NCI-H128 (cell line): ENCODE measurements around the gene SKIDA1.
A peak's percentile ranks its signal among the peaks of the same experiment; 100 is the strongest.

ENCODE experiments used
- DNase-seq: peaks from one replicate; lab custom pipeline; 2025; ENCODE audit not compliant: unreplicated experiment; lab: John Stamatoyannopoulos, UW

The SKIDA1 gene

DNA sequence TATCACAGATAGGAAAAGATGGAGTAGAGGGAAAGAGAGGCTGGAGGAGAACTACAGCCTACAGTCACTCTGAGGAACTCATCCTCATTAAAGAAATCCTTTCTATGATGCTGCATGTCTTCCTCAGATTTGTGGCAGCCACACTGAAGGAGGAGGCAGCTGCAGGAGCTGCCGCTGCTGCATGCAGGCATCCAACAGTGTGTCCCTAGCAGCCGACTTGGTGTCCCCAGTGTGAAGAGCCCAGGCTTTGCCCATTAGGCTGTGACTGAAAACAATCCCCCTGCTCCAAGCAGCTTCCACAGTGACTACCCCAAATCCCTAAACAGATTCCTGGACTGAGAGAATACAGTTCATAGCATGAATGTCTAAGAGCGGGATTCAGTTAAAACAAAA is 23.1 kb downstream of the SKIDA1 start:
- DNase-seq: no peak

DNA sequence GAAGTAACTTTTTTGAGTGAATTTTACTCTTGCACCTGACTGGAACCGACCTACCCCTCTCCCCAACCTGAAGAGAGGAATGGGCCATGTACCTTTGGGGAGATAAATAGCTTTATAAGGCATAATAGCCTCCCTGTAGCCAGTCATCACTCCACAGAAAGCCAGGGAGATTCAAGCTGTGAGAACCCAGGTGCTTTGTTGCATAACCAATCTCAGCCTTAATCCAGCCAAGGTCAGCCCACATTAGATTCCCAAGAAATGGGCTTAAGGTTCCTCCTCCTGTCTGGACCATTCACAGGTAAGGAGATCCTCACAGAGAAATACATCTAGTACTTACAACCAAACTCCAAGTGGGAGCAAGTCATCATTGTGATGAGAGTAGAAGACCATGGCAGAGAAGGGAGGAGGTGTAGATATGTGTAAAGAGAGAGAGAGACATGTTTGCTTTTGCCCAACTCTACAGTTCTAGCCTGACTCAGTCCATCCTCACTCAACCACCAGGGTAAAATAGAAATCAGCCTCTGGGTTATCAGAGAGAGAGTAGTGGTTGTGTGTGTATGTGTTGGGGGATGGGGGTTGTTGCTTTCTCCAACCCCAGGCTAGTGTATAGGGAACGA is 23.6 kb downstream of the SKIDA1 start:
- DNase-seq: no peak

DNA sequence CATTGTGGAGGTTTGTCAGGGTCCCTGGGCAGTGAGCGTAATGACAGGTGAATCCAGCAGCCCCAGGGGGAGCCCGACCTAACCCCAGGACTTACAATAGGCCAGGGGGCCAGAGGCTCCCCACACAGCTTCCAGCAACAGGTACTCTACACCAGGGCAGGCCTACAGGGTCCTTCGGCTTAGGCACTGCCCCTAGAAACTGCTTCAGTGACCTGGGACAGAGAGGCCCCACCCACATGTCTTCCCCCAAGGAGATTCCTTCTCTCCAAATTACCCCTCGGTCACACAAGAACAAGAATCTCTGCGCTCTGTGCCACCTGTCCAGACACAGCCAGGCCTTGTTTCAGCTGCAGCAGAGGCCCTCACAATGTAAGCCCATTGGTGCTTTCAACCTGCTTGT is 24.4 kb downstream of the SKIDA1 start:
- DNase-seq: no peak

DNA sequence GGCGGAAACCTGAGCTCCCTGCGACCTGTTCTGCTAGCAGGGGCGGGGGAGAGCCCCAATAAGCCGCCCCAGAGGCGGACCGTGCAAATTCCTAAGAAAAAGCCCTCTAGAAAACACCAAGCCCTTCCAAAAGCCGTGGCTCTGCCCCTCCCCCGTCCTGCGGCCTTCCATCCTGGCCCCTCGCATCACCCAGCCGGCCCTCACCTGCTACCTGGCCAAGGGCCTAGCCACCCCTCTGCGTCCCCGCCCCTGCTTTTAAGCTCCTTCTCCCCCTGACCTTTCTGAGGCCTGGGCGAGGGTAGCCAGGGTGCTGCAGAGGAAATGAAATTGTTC is 24.9 kb downstream of the SKIDA1 start:
- DNase-seq: no peak

DNA sequence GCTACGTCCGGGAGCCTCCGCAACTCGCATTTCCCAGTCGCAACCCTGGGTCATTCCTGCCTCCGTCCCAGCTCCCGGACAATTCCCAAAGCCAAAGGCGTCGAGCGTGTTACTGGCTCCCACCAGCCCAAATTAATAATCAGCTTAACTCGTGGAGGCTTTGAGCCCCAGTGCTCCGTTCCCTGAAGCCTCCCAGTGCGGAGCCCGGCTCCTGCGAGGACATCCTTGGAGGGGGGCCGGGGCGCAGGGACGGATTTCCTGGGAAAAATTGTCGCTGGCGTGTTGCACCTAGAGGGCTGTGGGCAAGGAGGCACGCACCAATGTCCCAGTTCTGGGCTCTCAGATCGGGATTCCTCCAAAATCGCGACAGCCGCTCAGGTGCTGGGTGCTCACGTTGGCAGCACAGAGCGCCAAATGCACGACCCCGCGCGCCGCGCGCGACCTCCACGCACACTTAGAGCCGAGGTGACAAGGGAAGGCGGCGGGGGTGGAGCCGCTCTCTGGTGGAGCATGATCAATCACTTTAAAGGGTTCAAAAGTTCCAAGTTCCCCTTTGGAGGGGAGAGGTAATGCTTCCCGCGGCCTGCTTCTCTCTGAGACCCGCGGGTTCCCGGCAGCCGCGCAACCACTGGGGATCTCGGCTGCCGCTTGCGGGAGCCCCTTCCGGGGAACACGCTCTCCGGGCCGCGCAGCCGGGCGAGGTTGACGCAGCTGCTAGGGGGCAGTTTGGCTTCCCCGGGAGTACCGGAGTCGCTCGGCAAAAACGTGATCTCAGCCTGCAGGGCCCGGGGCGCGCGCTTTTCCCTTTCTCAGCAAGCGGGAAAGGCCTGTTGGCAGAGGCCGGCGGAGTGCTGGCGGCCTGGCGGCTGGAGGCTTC is 25.5 kb downstream of the SKIDA1 start:
- no peak for DNase-seq

DNA sequence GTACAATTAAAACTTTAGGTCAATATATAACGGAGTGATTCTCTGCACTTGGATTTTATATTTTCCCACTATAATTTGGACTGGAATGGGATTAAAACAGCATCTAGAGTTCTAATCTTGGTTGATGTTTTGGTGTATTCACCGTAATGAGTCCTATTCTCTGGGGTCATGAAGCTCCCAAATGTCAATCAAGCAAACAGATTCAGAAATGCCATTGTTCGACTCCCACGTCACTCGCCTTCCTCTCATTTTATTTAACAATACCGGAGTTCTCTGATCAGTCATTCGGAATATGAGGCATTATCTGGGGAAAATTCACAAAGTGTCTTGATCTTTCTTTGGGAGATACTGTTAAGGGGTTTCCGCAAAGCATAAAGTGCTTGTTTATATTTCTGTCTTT is 26.5 kb downstream of the SKIDA1 start:
- DNase-seq: no peak

DNA sequence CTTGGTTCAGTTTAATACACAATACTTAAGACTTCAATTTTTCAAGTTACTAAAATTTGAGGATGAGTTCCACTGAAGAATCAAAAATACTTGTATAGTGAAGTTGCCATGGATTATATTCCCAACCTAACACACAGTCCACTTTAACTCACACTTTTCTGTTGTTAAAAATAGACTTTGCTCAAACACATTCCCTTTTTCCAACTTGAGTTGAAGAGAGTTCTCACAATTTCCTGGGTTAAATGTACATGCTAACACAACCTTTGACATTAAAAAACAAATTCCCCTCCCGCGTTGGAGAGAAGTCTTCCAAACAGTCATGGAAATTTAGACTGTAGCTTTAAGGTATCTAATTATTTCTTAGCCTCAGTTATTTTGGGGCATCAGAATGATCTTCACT is 27.1 kb downstream of the SKIDA1 start:
- no peak for DNase-seq

DNA sequence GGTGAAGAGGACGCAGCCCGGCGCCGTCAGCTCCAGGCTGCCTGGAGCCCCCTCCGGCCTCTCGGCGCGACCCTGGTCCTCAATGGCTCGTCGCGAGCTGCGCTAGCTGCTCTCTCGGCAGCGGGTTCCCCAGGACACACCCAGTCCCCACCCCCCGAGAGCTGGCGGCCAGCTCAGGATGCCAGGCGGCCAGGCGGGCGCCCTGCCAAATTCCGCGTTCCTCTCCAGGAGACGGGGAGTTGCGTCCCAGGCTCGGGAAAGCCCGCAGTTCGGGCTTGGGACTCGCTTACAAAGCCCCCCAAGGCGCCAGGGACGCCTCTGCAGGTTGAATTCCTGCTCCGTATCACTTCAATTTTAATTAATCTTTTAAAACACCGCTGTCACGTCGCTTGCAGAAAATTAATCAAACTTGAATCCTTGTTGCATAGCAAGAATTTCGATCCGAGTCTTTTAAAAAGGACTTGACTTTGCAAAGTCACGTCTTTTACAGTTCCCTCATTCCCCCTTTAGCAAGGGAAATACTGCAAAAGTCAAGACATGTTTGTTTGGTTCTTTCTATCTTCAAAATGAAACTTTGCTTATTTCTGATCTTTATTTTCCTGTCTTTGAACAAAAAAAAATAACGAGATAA is 28.2 kb downstream of the SKIDA1 start:
- DNase-seq: peak; percentile 25

DNA sequence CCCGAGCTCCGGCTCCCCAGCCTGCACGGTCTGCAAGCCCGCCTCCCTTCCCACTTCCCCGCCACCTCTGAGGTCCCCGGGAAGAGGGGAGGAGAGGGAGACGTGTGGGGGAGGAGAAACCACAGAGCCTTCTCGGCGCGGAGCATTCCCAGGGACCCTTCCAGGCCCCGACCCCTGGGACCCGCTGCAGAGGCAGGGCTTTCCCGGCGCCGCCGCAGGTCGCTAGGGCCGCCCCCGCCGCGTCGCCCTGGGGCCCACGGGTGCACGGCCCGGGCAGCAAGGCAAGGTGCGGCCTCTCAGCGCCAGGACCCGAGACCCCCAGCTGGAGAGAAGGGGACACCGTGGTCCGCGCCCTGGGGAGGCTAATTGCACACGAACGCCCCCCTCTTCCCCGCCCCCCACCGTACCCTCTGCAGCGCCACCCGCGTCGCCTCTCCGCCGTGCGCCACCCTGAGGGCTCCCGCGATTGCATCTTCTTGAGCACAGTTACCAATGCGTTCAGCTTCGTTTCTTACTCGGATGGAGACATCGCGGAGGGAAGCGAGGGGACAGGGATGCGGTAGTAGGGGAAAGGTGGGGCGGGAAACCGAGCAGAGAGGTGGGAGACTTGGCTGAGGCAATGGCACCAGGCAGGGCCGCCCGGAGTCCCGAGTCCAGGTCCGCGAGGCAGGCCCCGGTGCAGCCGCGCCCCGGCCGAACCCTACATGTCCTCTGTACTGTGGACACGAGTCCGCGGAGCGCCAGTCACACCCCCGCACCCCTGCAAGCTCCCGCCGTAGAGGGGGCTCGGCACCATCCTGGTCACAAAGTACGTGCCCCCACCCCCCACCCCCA is 28.9 kb downstream of the SKIDA1 start:
- no peak for DNase-seq

DNA sequence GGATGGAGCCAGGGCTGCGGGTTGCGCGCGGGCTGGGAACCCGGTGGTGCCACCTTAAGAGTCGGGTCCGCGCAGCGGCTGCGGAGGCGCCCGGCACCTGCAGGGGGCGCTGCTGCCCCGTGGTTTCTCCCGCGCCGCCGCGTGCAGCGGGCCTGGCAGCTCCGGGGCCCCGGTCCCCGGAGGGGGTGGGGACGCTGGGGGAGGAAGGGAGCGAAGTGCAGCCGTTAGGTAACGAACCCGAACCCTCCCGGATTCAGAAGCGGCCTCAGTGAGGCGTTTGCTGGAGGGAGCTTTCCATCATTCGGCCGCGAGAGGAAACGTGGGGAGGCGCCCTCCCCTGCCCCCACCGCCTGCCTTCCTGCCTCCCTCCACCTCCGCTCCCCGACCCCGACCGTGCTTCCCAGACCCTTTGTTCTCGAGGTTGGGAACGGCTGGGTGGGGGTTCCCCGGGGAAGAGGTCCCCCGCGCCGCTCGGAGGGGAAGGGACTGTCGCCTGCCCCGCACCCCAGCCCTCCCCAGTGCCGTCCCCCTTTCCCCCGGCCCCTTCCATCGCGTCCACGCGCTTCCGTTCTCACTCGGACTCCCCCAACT is 29.6 kb downstream of the SKIDA1 start:
- DNase-seq: peak; percentile 40

DNA sequence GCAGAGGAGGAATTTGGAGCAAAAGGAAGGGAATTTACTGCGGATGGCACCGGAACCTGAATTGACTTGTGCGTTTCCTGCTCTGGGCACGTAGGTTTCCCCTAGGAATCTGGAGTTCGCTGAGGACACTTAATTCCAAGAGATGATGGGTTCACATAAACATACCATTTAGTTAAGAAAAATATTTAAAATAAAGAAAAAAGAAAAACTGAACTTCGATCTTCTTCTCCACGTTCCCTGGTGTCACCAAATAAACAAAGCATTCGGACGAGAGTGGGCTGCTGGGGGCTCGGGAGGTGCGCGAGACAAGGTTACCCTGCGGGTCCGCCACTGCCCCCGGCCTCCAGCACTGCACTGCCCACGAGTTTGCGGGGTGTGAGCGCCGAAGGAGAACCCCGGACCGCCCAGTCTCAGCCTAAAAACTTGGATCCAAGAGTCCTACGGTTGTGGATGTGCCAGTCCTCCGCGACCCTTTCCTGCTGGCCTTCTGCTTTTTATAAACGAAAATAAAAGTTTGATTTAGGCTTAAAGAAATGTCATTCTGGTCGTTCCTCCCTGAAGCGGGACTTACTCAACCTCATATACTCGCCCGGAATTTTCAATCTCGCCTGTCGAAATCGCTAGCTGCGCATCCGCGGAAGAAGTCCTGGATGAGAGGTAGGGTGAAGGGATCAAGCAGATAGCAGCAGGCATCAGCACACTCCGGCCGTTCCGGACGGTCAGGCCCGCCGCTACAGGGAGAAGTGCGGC is 30.3 kb downstream of the SKIDA1 start:
- no peak for DNase-seq

DNA sequence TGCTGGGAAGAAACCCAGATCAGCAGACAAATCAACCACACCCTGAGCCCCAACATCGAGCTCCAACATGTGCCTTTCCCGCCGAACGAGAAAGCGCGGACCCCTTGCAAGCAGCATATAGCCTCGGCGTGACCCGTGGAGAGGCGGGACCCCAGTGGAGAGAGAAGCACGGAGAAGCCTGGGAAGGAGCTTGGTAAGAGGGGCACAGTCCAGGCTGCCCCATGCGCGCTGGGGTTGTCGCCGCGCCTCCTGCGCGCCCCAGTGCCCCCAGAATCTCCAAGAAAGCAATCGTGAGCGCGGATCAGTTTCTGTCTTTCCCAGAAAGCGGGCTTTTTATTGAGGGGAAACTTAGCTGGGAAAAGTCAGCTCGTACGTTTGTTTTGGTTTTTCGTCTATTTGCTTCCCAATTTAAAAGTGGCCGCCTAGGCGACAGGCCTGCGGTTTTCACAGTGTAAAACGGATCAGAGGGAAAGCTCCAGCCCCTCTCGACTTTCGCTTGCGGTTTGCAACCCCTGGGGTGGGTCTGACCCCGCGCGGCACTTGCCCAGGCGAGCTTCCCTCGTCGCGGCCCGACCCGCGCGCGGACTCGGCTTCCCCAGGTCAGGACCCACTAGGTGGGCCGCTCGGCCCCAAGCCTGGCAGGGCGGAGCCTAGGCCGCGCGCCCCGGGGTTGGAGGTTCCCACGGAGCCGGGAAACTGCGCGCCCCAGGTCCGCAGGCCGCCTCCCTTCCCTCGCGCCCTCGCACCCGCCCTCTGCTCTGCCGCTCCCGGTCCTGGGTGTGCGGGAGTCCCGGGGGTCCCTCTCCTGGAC is 31.1 kb downstream of the SKIDA1 start:
- DNase-seq: no peak

DNA sequence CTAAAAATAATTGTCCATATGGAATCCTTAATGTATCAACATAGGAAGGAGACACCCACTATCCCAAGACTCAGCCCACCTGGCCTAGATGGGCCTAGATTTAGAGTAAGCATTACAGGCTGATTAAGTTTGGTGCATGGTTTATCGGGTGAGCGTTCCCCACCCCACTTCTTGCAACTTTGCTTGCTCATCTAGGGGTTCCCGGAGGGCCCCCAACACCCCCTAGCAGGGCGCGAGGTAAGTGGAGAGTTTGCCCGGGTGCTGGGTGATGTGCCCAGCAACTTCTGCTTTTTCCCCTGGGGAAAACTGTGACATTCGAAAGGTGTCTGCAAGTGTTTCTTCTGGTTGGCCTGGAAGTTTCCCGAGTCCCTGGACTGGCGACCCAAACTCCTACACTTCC is 31.7 kb downstream of the SKIDA1 start:
- DNase-seq: no peak

DNA sequence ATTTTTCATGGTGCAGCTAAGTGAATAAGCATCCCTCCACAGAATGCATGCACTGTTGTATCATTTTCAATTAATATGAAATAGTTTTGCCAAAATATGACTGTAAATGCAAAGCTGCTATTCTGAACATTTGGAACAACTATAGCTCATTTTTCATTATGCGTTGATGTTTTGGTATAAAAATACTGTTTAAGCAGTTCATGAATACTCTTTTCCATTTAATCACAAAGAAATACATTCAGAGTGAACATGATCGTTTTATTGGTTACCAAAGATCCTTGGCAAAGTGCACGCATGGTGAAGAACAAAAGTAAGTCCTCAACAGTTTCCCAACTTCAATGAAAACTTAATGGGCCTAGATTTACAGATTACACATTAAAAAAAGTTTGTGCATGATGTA is 33.1 kb downstream of the SKIDA1 start:
- DNase-seq: no peak

DNA sequence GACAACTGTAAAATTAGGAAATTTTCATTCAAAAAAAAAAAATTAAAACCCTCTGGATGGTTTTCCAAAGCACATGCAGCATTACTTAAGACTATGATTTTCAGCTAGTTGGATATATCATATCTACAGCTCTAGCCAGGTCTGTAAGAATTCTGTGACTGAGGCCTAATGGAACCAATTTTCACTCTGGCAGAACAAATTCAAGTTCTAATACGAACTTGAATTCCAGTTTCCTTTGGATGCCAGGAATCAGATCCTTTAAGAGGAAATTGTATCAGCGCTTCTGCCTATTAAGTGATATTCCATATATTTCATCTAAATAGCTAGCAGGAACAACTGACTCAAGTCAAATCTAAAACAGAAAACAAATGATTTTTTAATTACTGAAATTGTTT is 34.8 kb downstream of the SKIDA1 start:
- DNase-seq: no peak

DNA sequence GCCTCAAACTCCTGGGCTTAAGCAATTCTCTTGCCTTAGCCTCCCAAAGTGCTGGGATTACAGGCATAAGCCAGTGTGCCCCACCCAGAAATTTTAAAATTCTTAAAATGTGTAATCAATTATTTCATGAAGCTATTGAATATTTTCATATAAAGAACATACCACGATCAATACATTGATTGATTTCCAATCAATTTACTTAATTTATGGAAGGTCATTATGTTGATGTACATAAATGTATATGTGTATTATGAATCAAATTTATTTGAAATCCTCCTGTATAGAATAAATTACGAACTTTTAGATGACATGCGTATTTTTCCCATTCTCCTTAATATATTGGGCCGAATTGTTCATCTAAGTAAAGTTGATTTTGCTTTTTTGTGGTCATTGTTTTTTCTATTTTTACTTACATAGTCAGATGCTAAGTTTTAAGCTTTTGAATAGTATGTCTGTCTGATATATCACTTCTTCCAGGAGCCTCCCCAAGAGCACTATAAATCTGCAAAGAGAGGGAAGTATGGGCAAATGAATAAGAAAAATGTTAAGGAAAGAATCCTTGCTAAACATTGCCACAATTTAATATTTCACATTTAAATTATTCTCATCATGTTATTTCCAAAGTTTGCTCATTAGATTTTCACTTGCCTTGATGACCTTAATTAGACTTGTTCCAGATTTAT is 35.3 kb downstream of the SKIDA1 start:
- DNase-seq: no peak

DNA sequence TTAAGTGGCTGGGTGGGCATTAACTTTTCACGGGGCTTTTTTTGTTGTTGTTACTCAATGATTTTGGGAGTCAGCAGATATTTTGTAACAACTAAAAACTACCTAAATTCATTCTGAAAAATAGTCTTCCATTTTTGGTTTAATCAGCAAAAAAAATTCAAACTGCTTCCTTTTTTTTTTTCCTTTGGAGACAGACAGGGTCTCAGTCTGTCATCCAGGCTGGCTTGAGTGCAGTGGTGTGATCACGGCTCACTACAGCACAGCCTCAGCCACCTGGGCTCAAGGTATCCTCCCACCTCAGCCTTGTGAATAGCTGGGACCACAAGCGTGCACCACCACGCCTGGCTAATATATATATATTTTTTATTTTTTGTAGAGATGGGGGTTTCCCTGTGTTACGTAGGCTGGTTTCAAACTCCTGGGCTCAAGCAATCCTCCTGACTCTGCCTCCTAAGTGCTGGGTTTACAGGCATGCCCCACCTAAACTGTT is 36.5 kb downstream of the SKIDA1 start:
- no peak for DNase-seq

DNA sequence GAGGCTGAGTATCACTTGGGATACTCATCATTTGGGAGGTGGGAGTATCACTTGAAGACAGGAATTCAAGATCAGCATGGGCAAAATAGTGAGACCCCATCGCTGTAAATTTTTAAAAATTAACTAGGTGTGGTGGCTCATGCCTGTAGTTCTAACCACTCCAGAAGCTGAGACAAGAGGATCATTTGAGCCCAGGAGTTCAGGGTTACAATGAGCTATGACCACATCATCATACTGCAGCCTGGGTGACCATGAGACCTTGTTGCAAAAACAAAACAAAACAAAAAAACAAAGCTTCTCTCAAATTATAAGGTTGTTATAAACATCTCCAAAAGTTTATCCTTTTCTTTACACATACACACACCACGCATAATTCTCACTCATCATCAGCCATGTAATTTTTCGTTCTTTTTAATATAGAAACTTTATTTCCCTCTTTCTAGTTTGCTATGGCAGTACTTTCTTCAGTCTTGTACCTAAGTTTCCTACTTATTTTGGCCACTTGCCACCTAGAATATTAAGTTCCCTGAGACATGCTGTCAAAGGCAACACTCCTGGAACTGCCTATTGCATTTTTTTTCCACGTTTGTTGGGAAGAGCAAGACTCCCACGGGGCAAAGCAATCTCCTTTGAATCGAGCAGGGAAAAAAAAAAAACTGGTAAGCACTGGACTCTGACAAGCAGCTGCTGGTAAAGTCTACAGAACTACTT is 37.1 kb downstream of the SKIDA1 start:
- DNase-seq: no peak
